Endodermal cell (in vitro differentiated cells): Measurements from ENCODE around the gene BRD3OS. TPM values are rescaled to one million over a fixed set of nuclear protein-coding genes. Genes with fewer than 3 reads are reported as not detected.

Experiments
- DNase-seq: peaks from one replicate; pipeline ENCODE4 v3.0.0-alpha.2; 2017
- H3K27ac ChIP-seq: 2 replicates; pipeline ENCODE4 v1.5.1; 2013; ENCODE audit warnings: mild to moderate bottlenecking, low read depth, low read length, moderate library complexity
- H3K27me3 ChIP-seq: 2 replicates; pipeline ENCODE4 v1.6.1; 2013; ENCODE audit warnings: mild to moderate bottlenecking, low read length, moderate library complexity; ENCODE audit not compliant: insufficient read depth, control insufficient read depth, poor library complexity, severe bottlenecking
- H3K36me3 ChIP-seq: 2 replicates; pipeline ENCODE4 v1.7.0; 2013; ENCODE audit warnings: mild to moderate bottlenecking, low read length, moderate library complexity; ENCODE audit not compliant: control insufficient read depth, insufficient read depth
- H3K4me1 ChIP-seq: one replicate; pipeline ENCODE4 v1.7.0; 2013; ENCODE audit warnings: low read length; ENCODE audit not compliant: control insufficient read depth, insufficient read depth
- H3K4me3 ChIP-seq: 2 replicates; pipeline ENCODE4 v1.5.1; 2013; ENCODE audit warnings: mild to moderate bottlenecking, low read length, moderate library complexity
- H3K9ac ChIP-seq: 2 replicates; pipeline ENCODE4 v1.6.1; 2013; ENCODE audit warnings: mild to moderate bottlenecking, low read length, moderate library complexity; ENCODE audit not compliant: poor library complexity, severe bottlenecking; ENCODE audit errors: extremely low read depth
- H3K9me3 ChIP-seq: 2 replicates; pipeline ENCODE4 v1.6.1; 2013; ENCODE audit warnings: mild to moderate bottlenecking, low read length, moderate library complexity; ENCODE audit not compliant: control insufficient read depth
- H3K27ac Mint-ChIP-seq: 2 replicates; pipeline ENCODE4 v1.8.0; 2020; ENCODE audit warnings: mixed read lengths
- H3K27me3 Mint-ChIP-seq: 2 replicates; pipeline ENCODE4 v1.8.0; 2021; ENCODE audit warnings: mild to moderate bottlenecking, mixed read lengths; ENCODE audit not compliant: insufficient read depth
- H3K36me3 Mint-ChIP-seq: 2 replicates; pipeline ENCODE4 v1.8.0; 2020; ENCODE audit warnings: low read depth, mixed read lengths
- H3K4me1 Mint-ChIP-seq: 2 replicates; pipeline ENCODE4 v1.8.0; 2020; ENCODE audit warnings: mixed read lengths
- H3K4me3 Mint-ChIP-seq: 2 replicates; pipeline ENCODE4 v1.8.0; 2020; ENCODE audit warnings: mild to moderate bottlenecking, moderate library complexity, mixed read lengths
- H3K9me3 Mint-ChIP-seq: 2 replicates; pipeline ENCODE4 v1.8.0; 2020; ENCODE audit warnings: mild to moderate bottlenecking, mixed read lengths
- CTCF ChIP-seq: fragments of 200-600 bp; sonication (generic); conservative IDR thresholded peaks from 2 replicates; pipeline ENCODE4 v1.5.0; 2021; ENCODE audit warnings: antibody characterized with exemption, mild to moderate bottlenecking
- WGBS, 2 experiments: methylation state at CpG; one replicate each; pipeline versions ENCODE4 v1.1.5 to v1.1.7; 2013; ENCODE audit warnings: missing lambda C conversion rate in 2 of 2, mixed read lengths in 1 of 2; ENCODE audit not compliant: insufficient coverage in 1 of 2, insufficient read length in 1 of 2; 5-methylcytosine and 5-hydroxymethylcytosine counted together
- total RNA-seq, 2 donors: library from RNA; stranded (reverse); fragmentation: NEBNext Ultra II Directional in 1 of 2; extraction: Animal tissue kit (Norgen Biotek cat#: 25700) in 1 of 2; gene quantifications; 2 replicates in 1 of 2; 3 replicates in 1 of 2; pipeline ENCODE4 v1.2.1, GENCODE V29; 2021

The BRD3OS gene
- total RNA-seq, 2 donors from 2014 or later, result 19.0 to 26.5 TPM

GRCh38 chr9:134061688-134062371 is 36.5 kb downstream of the BRD3OS start:
- Histone ChIP-seq H3K27me3 (no peaks in the 10 kb centered on the region), H3K4me3 (no peak overlapping the region), H3K9ac (no peak overlapping the region), H3K27ac (no peak overlapping the region), H3K4me1 (peaks cover 2% of the 10 kb centered on the region), H3K36me3 (peaks cover 15% of the 10 kb centered on the region), H3K9me3 (no peaks in the 10 kb centered on the region)
- Mint-ChIP-seq H3K4me3 (no peak overlapping the region), H3K36me3 (peaks cover 10% of the 10 kb centered on the region), H3K27me3 (no peaks in the 10 kb centered on the region), H3K9me3 (no peaks in the 10 kb centered on the region), H3K27ac (no peak overlapping the region), H3K4me1 (peaks cover 30% of the 10 kb centered on the region)
- no peak for TF ChIP-seq CTCF
- peak; percentile 42 for DNase-seq
- 93 to 94% methylated on average over 14 to 22 of the region's 22 CpGs for WGBS, 2 experiments

DNA sequence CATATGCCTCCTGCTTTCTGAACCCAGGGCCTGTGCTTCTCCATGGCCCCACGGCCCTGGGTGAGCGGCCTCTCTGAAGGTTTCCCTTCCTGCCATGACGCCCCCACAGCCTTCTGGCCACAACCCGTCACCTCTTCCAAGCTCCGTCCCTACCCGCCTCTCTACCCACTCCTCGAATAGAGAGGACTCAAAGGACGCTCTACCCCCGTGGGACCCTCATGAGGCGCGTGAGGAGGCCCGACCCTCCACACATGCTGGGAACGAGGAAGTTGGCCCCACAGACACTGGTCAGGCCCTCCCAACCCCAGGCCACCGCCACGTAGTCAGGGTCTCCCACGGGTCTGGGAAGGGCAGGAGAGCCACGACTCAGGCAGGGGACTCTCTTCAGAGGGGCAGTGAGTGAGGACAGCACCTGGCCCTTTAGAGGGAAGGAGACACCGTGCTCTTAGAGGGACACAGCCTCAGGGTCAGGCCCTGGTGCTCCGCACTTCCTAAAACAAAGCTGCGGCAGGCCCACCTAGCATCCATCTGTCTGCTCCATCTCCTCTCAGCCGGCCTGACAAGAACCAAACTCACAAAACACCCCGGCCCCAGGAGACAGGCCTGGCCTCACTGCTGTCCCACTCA is 37.3 kb downstream of the BRD3OS start:
- Histone ChIP-seq H3K4me3 (no peak overlapping the region), H3K27ac (peak overlapping the region; percentile 53), H3K9me3 (no peaks in the 10 kb centered on the region), H3K36me3 (peaks cover 15% of the 10 kb centered on the region), H3K4me1 (peaks cover 2% of the 10 kb centered on the region), H3K9ac (no peak overlapping the region), H3K27me3 (no peaks in the 10 kb centered on the region)
- 85 to 88% methylated on average over 13 to 22 of the region's 22 CpGs for WGBS, 2 experiments
- Mint-ChIP-seq H3K9me3 (no peaks in the 10 kb centered on the region), H3K36me3 (peaks cover 10% of the 10 kb centered on the region), H3K27ac (peak overlapping the region; percentile 70), H3K4me1 (peaks cover 23% of the 10 kb centered on the region), H3K27me3 (no peaks in the 10 kb centered on the region), H3K4me3 (no peak overlapping the region)
- peak; percentile 38 for DNase-seq
- no peak for TF ChIP-seq CTCF

- H3K27me3 Mint-ChIP-seq, result no peaks in the 10 kb centered on the region
- no peak overlapping the region for H3K4me3 ChIP-seq
- no peak overlapping the region for H3K4me3 Mint-ChIP-seq
- H3K36me3 Mint-ChIP-seq, result peaks cover 10% of the 10 kb centered on the region
- peaks cover 15% of the 10 kb centered on the region for H3K36me3 ChIP-seq
- 93 to 95% methylated on average over 10 to 15 of the region's 15 CpGs for whole genome bisulfite sequencing, 2 experiments
- peak overlapping the region; percentile 70 for H3K27ac Mint-ChIP-seq
- H3K27me3 ChIP-seq, result no peaks in the 10 kb centered on the region
- no peak for TF ChIP-seq CTCF
- no peaks in the 10 kb centered on the region for H3K9me3 ChIP-seq
- no peak overlapping the region for H3K27ac ChIP-seq
- H3K4me1 Mint-ChIP-seq, result peaks cover 23% of the 10 kb centered on the region
- H3K4me1 ChIP-seq, result peaks cover 2% of the 10 kb centered on the region
- no peaks in the 10 kb centered on the region for H3K9me3 Mint-ChIP-seq
- H3K9ac ChIP-seq, result no peak overlapping the region
- peak; percentile 33 for DNase-seq
Observed at GRCh38 chr9:134063088-134063570, 37.8 kb downstream of the BRD3OS start.
